GM19240 (cell line): ENCODE results near the gene SAMD4B.

Experiments
- DNase-seq: peaks from one replicate; pipeline ENCODE4 v3.0.0; 2011; ENCODE audit warnings: low spot score; ENCODE audit not compliant: insufficient read length

The SAMD4B gene

GRCh38 chr19:39409208-39410016 is 67.2 kb downstream of the SAMD4B start:
- DNase-seq = no peak

GRCh38 chr19:39410017-39410830 is 68.0 kb downstream of the SAMD4B start:
- DNase-seq = no peak

GRCh38 chr19:39410831-39411080 is 68.5 kb downstream of the SAMD4B start:
- DNase-seq = no peak

DNA sequence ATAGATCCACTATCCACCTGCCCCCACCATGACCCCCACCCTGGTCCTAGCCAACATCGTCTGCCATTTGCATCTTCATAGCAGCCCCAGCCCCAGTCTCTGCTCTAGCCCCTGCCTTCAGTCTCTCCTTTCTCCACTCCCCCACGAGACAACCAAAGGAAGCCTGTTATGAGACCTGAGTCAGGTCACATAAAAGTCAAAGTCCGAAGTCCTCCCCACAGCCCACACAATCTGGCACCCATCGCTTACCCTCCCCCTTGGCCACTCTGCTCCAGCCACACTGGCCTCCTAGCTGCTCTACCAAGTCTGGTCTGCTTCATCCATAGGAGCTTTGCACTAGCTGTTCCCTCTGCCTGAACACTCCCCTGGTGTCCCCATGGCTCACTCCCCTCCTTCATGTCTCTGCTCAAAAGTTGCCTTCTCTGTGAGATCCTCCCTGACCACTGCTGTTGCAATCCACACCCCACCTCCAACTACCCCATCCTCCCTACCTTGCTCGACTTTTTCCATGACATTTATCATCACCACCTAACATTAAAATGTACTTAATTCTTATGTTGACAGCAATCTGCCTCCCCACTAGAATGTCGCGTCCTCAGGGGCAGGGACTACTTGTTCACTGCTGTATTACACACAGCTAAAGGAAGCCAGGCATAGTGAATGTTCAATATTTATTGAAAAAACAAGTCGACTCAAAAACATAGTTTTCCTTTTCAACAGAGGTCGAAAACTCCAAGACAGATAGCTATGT is 69.0 kb downstream of the SAMD4B start:
- no peak for DNase-seq

DNA sequence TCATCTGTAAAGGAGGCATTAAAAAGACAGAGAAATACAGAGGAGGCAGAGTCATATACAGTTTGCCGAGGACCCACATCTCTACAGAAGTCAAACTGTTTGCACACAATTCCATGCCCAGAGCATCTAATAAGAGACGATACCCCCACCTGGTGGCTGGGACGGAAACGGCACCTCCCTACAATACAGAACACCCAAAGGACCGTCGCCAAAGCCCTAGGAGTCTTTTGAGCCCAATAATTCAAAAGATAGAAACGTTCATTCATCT is 69.5 kb downstream of the SAMD4B start:
- DNase-seq = peak; percentile 60

DNA sequence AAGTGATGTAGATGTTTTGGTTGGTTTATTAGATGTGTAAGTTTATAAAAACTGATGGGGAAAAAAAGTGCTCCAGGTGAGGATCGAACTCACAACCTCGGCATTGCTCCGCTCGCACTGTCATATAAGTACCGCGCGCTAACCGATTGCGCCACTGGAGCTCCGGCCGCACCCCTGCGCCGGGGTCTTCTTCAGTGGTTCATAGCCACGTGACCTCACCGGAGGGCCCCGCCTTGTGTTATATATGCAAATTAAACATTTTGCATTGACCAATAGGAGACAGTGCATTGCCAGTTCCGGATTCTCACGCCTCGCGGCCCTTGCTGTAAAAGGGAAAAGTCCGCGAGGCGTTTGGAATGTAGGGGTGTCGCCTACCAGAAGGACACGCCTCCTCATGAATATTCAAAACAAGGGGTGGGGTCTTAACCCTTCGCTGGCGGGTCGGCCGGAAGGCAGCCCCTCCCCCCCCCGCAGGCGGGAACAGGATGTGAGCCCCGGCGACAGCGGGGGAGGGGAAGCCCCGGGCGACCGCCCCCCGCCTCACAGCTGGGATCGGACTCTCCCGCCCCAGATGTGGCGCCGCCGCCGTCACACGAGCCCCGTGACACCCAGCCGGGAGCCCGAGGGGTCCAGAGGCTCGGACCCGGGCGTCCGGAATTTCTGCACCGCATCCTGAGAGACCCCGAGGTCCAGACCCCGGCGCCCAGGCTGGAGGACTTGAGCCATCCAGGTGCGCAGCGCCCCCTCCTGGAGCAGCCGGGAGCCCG is 70.1 kb downstream of the SAMD4B start, which contains the start of gene PLEKHG2:
PLEKHG2 (plus strand) TSS at position 570 of the 767 bp plus-strand sequence. CDS start 1,418 bp downstream, outside the sequence.
- DNase-seq = peak; percentile 94

- DNase-seq = no peak
Observed at GRCh38 chr19:39412867-39413271, 70.6 kb downstream of the SAMD4B start.

GRCh38 chr19:39413272-39413910 is 71.2 kb downstream of the SAMD4B start:
- DNase-seq = no peak

- no peak for DNase-seq
Observed at GRCh38 chr19:39413911-39414608, 71.8 kb downstream of the SAMD4B start.

DNA sequence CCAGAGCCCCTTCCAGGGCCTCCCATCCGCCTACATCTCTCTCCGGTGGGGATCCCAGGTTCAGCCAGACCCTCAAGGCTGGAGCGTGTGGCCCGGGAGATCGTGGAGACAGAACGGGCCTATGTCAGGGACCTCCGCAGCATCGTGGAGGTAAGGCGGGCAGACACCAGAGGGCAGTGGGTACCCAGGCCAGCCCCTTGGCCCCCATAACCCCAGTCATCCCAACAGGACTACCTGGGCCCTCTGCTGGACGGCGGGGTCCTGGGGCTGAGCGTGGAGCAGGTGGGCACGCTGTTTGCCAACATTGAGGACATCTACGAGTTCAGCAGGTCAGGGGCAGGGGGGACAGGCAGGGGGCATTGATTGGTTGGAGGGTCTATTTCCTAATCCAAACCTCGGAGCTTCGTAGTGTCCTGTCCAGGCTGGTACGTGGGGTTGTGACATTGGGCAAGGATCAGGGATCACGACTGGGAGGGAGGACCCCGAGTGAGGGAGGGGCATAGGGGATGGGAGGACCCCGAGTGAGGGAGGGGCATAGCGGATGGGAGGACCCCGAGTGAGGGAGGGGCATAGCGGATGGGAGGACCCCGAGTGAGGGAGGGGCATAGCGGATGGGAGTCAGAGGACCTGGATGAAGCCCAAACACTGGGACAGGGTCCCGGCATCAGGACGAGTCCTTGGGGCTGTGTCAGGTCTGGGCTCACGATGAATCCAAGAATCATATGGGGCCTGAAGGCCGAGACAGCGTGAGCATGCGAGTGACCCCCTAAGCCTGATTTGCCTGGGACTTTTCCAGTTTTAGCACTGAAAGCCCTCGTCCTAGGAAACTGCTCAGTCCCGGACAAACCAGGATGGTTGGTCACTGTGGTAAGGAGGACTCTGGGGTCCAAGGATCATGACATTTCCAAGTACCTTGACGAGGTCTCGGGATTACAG is 73.2 kb downstream of the SAMD4B start:
- DNase-seq = no peak

DNA sequence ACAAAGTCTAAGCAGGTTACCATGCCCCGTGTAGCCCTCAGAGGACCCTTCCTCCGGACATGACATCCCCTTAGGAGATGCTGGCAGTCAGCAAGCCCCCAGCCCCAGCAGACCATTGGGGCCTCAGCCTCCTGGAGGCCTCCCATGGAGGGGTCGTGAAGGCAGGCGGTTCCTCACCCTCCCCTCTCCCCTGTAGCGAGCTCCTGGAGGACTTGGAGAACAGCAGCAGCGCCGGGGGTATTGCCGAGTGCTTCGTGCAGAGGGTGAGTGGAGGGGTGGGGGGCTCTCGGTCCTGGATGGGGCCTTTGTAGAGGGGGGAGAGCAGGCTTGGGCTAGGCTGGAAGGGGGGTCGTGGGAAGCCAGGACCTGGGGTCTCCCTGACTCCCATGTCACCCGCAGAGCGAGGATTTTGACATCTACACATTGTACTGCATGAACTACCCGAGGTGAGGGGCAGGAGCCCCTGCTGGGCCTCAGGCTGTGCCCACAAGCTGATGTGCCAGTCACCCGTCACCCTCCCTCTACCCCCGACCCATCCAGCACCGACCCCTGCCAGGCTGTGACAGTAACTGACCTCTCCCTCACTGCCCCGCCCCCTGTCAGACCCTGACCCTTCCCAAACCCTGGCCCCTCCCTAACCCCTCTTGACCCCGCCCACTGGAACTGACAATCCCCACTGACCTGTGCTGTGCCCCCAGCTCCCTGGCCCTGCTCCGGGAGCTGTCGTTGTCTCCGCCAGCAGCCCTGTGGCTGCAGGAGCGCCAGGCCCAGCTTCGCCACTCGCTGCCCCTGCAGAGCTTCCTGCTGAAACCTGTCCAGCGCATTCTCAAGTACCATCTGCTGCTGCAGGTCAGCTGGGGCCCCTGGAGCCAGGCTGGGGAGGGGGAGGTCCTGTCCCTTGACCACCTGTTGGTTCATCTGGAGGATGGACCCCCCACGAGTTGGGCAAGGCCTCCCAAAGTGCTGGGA is 74.2 kb downstream of the SAMD4B start:
- DNase-seq = no peak

GRCh38 chr19:39417463-39418181 is 75.4 kb downstream of the SAMD4B start:
- DNase-seq = no peak

DNA sequence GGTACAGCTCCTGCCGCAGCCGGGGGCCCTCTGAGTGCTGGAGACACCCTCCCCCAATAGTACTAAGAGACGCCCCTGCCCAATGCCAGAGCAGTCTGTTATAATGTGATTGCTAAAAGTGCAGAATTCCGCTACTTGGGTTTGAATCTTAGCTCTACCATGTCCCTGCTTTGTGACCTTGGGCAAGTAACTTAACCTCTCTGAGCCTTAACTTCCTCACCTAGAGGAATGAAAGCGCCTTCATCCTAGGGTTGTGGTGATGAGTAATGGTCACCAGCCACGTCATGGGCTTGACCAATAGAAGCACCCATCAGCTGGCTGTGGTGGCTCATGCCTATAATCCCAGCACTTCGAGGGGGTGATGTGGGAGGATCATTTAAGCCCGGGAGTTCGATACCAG is 76.8 kb downstream of the SAMD4B start:
- DNase-seq = no peak

DNA sequence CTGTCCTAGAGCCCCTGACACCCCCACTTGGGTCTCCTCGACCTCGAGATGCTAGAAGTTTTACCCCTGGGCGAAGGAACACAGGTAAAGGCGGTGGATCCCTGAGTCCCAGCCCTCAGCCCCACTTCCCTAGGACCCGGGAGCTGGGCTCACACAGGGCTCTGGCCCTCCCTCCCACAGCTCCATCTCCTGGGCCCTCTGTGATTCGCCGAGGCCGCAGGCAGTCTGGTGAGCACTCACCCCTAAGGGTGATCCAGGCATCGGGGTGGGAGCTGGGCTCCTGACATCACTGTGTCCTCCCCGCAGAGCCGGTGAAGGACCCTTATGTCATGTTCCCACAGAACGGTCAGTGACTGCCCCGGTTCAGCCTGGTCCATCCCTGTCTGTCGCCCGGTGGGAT is 78.5 kb downstream of the SAMD4B start:
- no peak for DNase-seq

DNA sequence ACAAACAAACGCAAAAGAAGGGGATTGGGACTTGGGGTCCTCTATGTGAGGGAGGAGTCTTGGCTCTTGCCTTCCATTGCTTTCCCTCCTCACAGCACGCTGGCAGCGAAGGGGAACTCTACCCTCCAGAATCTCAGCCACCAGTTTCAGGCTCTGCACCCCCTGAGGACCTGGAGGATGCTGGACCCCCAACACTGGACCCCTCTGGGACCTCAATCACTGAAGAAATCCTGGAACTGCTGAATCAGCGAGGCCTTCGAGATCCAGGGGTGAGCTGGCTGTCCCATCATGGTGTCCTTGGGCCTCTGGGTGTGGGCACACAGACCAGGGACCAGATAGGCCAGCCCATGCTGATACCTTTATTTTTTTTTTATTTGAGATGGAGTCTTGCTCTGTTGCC is 79.8 kb downstream of the SAMD4B start:
- no peak for DNase-seq

- no peak for DNase-seq
Observed at GRCh38 chr19:39423258-39424086, 81.3 kb downstream of the SAMD4B start.

GRCh38 chr19:39424934-39425333 is 82.7 kb downstream of the SAMD4B start:
- DNase-seq = no peak
